NCI-H2171 treated with DMSO at 0.1 percent for 48 hours (cell line): ENCODE results near the gene CATSPERD.

ENCODE experiments used
- DNase-seq: peaks from one replicate; lab custom pipeline; 2025; lab: John Stamatoyannopoulos, UW

CATSPERD gene

DNA sequence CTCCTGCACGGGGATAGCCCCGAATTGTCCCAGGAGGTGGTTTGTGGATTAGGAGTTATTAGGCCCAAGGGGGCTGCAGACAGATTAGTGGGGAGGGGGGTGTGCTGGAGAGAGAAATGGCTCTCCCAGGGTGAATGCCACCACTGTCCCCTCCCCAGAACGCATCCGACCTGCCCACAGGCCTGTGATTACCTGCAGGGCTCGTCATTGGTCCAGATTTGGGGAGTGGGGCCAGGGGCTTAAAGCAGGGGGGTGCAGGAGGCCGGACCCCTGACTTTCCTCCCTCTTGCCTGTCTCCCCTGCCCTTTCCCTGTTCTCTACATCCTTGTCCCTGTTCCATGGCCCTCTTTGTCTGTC is 85.7 kb downstream of the CATSPERD start:
- DNase-seq = no peak

DNA sequence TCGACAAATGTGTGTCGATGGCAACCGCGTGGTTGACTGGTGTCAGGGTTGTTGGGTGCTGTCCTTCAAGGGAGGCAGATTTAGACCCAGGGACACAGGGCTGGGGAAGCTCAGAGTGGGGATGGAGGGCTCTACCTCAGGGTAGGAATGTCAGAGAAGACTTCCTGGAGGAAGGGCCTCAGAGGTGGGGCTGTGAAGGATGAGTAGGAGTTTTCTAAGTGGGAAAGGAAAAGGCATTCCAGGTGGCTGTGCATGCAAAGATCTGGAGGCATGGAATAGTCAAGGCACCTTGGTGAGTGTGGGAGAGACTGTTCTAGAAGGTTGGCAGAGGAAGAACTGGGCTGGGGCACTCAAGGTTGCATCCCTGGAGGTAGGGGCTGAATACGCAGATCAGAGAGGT is 86.5 kb downstream of the CATSPERD start:
- no peak for DNase-seq

GRCh38 chr19:5808120-5808816 is 87.8 kb downstream of the CATSPERD start:
- DNase-seq = no peak

DNA sequence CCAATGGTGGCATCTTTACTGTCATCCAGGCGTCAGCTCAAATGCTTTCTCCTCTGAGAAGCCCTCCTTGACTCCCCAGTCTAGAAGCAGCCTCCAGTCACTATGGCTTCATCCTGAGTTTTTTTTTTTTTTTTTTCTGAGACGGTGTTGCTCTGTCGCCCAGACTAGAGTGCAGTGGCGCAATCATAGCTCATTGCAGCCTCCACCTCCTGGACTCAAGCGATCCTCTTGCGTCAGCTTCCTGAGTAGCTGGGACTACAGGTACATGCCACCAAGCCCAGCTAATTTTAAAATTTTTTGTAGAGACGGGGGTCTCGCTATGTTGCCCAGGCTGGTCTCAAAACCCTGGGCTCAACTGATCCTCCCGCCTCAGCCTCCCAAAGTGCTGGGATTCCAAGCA is 88.6 kb downstream of the CATSPERD start:
- DNase-seq = no peak

GRCh38 chr19:5809469-5809868 is 89.0 kb downstream of the CATSPERD start:
- DNase-seq = no peak

DNA sequence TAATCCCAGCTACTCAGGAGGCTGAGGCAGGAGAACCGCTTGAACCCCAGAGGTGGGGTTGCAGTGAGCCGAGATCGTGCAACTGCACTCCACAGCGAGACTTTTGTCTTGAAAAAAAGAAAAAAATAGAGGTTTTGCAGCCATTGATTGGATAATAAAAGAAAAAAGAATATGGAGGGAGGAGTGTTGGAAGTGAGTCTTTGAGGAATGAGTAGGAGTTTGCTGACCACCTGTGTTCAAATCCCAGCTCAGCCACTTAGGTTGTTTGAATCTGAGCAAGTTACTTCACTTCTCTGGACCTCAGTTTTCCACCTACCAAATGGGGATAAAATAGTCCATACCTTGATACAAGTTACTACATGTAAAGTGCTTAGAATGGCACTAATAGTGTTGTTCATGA is 90.7 kb downstream of the CATSPERD start:
- DNase-seq = no peak

- DNase-seq = no peak
Measured at GRCh38 chr19:5814123-5814851, 93.8 kb downstream of the CATSPERD start.

DNA sequence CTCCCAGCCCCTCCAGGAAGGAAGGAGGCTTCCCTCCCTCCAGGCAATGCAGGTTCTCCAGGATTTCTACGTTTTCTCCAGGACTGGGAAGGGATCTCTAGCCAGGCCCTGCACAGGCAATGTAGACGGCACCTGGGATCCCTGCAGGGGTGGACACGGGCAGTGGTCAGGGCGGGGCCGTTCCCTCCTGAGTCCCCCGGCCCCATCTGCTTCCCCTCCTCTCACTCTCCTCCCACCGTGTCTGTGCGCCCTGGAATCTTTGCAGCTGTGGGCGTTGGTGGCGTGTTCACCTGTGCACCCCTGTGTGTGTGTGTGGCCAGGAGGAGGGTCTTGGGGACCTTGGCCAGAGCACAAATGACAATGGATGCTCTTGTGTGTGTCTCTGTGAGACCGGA is 94.4 kb downstream of the CATSPERD start:
- DNase-seq = no peak

DNA sequence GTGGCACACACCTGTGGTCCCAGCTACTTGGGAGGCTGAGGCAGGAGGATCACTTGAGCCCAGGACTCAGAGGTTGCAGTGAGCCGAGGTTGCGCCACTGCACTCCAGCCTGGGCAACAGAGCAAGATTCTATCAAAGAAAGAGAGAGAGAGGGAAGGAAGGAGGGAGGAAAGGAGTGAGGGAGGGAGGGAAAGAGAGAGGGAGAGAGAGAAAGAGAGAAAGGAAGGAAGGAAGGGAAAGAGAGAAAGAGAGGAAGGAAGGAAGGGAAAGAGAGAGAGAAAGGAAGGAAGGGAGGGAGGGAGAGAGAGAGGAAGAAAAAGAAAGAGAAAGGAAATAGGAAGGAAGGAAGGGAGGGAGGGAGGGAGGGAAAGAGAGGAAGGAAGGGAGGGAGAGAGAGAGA is 96.8 kb downstream of the CATSPERD start:
- DNase-seq = no peak

- no peak for DNase-seq
Measured at GRCh38 chr19:5818594-5818993, 98.2 kb downstream of the CATSPERD start.

DNA sequence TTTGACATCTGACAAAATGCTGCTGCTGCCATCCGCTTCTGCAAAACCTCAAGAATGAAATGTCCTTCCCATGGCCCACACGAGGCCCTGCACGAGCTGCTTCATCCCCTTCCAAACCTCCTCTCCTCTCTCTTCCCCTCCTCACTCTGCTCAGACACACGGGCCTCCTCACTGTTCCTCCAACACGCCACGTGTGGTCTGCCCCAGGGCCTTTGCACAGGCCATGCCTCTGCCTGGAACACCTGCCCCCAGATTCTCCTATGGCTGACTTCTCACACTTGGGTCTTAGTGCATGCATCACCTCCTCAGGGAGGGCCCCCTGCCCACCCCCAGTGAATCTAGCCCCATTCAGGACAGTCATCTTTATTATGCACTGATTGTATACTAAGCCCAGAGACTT is 100.3 kb downstream of the CATSPERD start:
- DNase-seq = no peak

GRCh38 chr19:5821521-5822180 is 101.2 kb downstream of the CATSPERD start:
- DNase-seq = no peak

- no peak for DNase-seq
Measured at GRCh38 chr19:5822181-5822844, 101.9 kb downstream of the CATSPERD start.

- no peak for DNase-seq
Measured at GRCh38 chr19:5823579-5824281, 103.3 kb downstream of the CATSPERD start.

- no peak for DNase-seq
Measured at GRCh38 chr19:5824751-5825150, 104.3 kb downstream of the CATSPERD start.

DNA sequence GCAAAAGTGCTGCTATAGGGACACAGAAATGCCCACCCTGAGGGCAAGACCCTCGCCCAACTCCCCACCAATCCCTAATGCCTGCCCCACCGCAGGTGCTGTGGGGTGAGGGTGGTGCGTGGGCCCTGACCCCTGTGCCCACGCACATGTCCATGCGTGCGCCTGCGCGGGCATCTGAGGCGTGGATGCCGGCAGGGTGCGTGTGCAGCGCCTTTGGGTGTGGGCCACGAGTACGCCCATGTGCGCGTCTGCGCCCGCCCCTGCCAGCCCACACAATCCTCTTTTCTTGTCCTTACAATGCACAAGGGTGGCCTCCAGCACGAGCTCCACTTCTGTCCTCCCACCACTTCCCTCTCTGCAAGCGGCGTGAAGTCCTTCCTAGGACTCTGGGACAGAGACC is 104.7 kb downstream of the CATSPERD start:
- no peak for DNase-seq

DNA sequence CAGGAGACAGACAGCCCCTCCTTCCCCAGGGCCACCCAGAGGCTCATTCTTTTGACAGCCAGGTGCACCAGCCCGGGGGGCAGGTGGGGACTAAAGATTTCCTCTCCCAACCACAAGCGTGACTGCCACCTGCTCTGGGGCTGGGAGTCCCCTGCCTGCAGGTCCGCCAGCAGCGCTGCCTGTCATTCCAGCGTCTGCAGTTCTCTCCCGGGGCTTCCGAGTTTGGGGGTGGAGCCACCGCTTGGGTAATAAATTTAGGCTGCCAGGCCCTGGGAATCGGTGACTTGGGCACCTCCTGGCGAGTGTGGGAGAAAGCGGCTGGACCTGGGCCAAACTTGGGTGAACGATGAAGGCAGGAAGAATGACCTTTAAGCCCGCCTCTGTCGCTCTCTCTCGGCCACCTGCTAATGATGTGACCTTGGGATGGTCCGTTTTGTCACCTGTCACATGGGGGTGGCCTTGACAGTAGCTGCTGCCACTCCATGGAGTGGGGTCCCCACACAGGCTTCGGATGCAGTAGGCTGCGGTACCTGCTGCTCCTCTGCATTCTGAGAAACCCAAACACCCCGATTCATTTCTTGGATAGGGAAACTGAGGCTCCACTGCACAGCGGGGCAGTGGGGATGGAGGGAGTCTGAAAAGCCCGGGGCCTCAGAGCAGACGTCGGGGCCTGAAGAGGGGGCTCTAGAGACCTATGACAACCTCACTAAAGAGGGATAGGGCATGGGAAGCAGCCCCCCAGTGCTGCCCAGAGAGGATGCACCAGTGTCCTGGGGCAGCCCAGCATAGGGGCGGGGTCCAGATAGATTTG is 106.3 kb downstream of the CATSPERD start:
- DNase-seq = peak; percentile 98

DNA sequence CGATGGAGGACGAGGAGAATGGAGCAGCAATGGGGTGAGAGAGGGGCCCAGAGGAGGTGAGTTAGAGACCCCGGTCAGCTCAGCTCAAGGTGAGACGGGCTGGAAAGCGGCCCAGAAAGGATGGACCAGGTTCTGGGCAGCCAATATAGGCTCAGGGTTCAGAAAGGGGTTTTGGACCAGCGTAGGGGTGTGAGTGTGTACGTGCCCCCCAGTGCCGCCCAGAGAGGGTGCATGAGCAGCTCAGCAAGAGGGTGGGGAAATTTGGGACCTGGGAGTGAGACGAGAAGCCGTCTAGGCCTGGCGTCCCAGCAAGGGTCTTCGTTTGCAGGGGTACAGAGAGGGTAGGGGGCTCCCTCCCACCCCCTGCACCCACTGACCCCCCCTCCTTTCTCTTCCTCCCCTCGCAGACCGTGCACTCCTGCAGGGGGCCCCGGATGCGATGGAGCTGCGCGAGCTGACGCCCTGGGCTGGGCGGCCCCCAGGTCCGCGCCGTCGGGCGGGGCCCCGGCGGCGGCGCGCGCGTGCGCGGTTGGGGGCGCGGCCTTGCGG is 107.0 kb downstream of the CATSPERD start:
- no peak for DNase-seq

DNA sequence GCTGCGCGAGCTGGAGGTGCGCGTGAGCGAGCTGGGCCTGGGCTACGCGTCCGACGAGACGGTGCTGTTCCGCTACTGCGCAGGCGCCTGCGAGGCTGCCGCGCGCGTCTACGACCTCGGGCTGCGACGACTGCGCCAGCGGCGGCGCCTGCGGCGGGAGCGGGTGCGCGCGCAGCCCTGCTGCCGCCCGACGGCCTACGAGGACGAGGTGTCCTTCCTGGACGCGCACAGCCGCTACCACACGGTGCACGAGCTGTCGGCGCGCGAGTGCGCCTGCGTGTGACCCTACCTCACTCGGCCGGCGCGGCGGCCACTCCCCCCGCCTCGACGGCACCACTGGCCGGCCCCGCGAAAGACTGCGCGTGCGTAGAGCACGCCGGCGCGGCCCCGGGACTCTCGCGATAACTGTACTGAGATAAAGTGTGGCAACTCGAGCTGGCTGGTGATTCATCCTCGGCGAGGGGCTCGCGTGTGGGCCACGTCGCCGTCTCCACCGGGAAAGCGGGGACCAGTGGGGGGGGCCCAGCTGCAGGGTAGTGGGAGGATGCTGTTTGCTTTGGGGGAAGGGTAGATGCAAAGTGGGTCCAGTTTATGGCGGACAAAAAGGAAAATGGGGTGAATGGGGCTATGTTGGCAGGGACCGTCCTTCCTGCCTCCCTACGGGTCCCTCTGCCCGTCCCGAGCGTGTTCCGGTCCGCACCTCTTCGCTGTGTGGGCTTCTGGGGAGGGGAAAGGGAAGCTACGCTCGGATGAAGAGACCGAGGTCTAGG is 107.6 kb downstream of the CATSPERD start:
- peak; percentile 95 for DNase-seq
